GM12878 (cell line): ENCODE results near the gene CD9. TPM values are rescaled to one million over a fixed set of nuclear protein-coding genes. Genes with fewer than 3 reads are reported as not detected.
A peak's percentile ranks its signal among the peaks of the same experiment; 100 is the strongest.

Experiments used
- ATAC-seq: fragments of 200-7000 bp; cut with Tn5 transposase; 3 replicates; pipeline ENCODE4 v1.9.1; 2020; ENCODE audit warnings: mild to moderate bottlenecking, moderate library complexity
- BruUV-seq: library from RNA; stranded (reverse); fragments of 400-500 nt; replicated peaks from 2 replicates; lab custom pipeline; 2021; lab: Mats Ljungman, UMichigan
- CTCF ChIA-PET: fragments of 300-600 bp; sonication (Branson Sonifier 250); formaldehyde crosslinking; extraction: SDS; loops from one replicate; lab custom pipeline; 2021; ENCODE audit warnings: inconsistent platforms; lab: Yijun Ruan, JAX
- POLR2A ChIA-PET: fragments of 350-600 bp; formaldehyde crosslinking; extraction: SDS; loops from one replicate; lab custom pipeline; 2021; ENCODE audit warnings: inconsistent platforms; lab: Charles Lee
- RAD21 ChIA-PET: fragments of 300-600 bp; sonication (Branson Sonifier 250); formaldehyde crosslinking; loops from one replicate; lab custom pipeline; 2023; ENCODE audit warnings: antibody characterized with exemption; ENCODE audit not compliant: unreplicated experiment; lab: Charles Lee
- SMC1A ChIA-PET: fragments of 300-600 bp; sonication (Branson Sonifier 250); formaldehyde crosslinking; loops from one replicate; lab custom pipeline; 2023; ENCODE audit not compliant: unreplicated experiment, uncharacterized antibody; lab: Charles Lee
- DNase-seq: peaks from one replicate; pipeline ENCODE4 v3.0.0-alpha.2; 2011; ENCODE audit warnings: low read depth, low spot score
- FAIRE-seq: peaks from 3 replicates; lab custom pipeline; 2011; peaks lifted over from hg19 to GRCh38; lab: Jason Lieb, UNC
- H2AFZ ChIP-seq: 2 replicates; pipeline ENCODE4 v1.6.0; 2011; ENCODE audit warnings: low read depth, low read length, control low read depth; ENCODE audit not compliant: control insufficient read depth
- H3K27ac ChIP-seq: 2 replicates; pipeline ENCODE4 v1.5.1; 2011; ENCODE audit warnings: control low read depth; ENCODE audit not compliant: control insufficient read depth, insufficient read depth
- H3K27me3 ChIP-seq, 2 experiments: replicated peaks in 1 of 2; 2 replicates each; pipeline versions ENCODE4 v1.6.0 to v1.6.1; 2011; ENCODE audit warnings: low read length in 1 of 2; ENCODE audit not compliant: control insufficient read depth in 2 of 2, insufficient read depth in 2 of 2
- H3K36me3 ChIP-seq, 2 experiments: 2 replicates each; pipeline ENCODE4 v1.5.1; 2011; ENCODE audit warnings: low read length in 1 of 2; ENCODE audit not compliant: control insufficient read depth in 2 of 2, insufficient read depth in 2 of 2
- H3K4me1 ChIP-seq: 2 replicates; pipeline ENCODE4 v1.6.1; 2011; ENCODE audit warnings: mild to moderate bottlenecking, low read length, moderate library complexity, mixed read lengths; ENCODE audit not compliant: control insufficient read depth, insufficient read depth
- H3K4me2 ChIP-seq: 2 replicates; pipeline ENCODE4 v1.6.0; 2011; ENCODE audit warnings: control low read depth; ENCODE audit not compliant: control insufficient read depth, insufficient read depth
- H3K4me3 ChIP-seq: fragments of 200-600 bp; sonication (generic); 2 replicates; pipeline ENCODE4 v1.5.1; 2016
- H3K79me2 ChIP-seq: 2 replicates; pipeline ENCODE4 v1.6.0; 2011; ENCODE audit warnings: low read length; ENCODE audit not compliant: control insufficient read depth, insufficient read depth
- H3K9ac ChIP-seq: 2 replicates; pipeline ENCODE4 v1.8.0; 2011; ENCODE audit warnings: low read length, control low read depth, mixed read lengths; ENCODE audit not compliant: control insufficient read depth, insufficient read depth
- H3K9me3 ChIP-seq: replicated peaks from 3 replicates; pipeline ENCODE4 v1.5.1; 2011; ENCODE audit warnings: mild to moderate bottlenecking, low read length; ENCODE audit not compliant: control insufficient read depth, insufficient read depth
- H4K20me1 ChIP-seq: 2 replicates; pipeline ENCODE4 v1.6.0; 2011; ENCODE audit not compliant: control insufficient read depth, insufficient read depth
- ATF7 ChIP-seq: fragments of 450-650 bp; IDR thresholded peaks from 2 replicates; pipeline ENCODE4 v1.6.1; 2016; ENCODE audit warnings: low read depth, mild to moderate bottlenecking
- PKNOX1 ChIP-seq: fragments of 450-650 bp; IDR thresholded peaks from 2 replicates; pipeline ENCODE4 v1.6.1; 2016; ENCODE audit warnings: mild to moderate bottlenecking
- POU2F2 ChIP-seq: IDR thresholded peaks from 3 replicates; pipeline ENCODE4 v1.6.1; 2011; ENCODE audit warnings: low read depth, mild to moderate bottlenecking, low read length, borderline replicate concordance
- RUNX3 ChIP-seq: IDR thresholded peaks from 2 replicates; pipeline ENCODE4 v1.6.1; 2012; ENCODE audit warnings: low read length, inconsistent platforms
- WRNIP1 ChIP-seq: IDR thresholded peaks from 2 replicates; pipeline ENCODE4 v1.6.1; 2011; ENCODE audit warnings: low read depth, low read length, improper control_type of control experiment, borderline replicate concordance
- WGBS: methylation state at CpG from one replicate; pipeline ENCODE4 v1.1.6; 2016; ENCODE audit warnings: low lambda C conversion rate; ENCODE audit not compliant: insufficient replicate concordance, insufficient coverage; ENCODE audit errors: missing lambda C conversion rate; 5-methylcytosine and 5-hydroxymethylcytosine counted together
- in situ Hi-C: fragments of 300-500 bp; cut with MboI; formaldehyde crosslinking; loops from 9 replicates; pipeline ENCODE4 v1.14.3; 2018; ENCODE audit warnings: mixed read lengths
- intact Hi-C: fragments of 100-400 bp; cut with micrococcal nuclease; formaldehyde crosslinking; loops from one replicate; pipeline ENCODE4 v1.14.2; 2022; ENCODE audit not compliant: unreplicated experiment
- polyA plus RNA-seq, 11 experiments: library from polyadenylated mRNA; depleted of rRNA in 4 of 11; unstranded in 6 of 11; stranded (reverse) in 5 of 11; fragments of >200 nt; fragmentation: Nextera tagmentation in 4 of 11; fragmentation: Illumina TruSeq in 1 of 11; extraction: Ambion mirVana in 4 of 11; extraction: Trizol in 1 of 11; gene quantifications; 1 replicate in 1 of 11; 2 replicates in 10 of 11; pipeline versions ENCODE4 v1.2.1 to v1.2.3, GENCODE V29; 2011 to 2016; ENCODE audit warnings: inconsistent platforms in 2 of 11, missing spikeins in 2 of 11, low read depth in 1 of 11
- total RNA-seq, 4 experiments: library from RNA; depleted of rRNA in 3 of 4; stranded (reverse); fragments of >200 nt in 3 of 4; fragmentation: Illumina TruSeq in 1 of 4; extraction: Trizol in 1 of 4; gene quantifications; 2 replicates each; pipeline versions ENCODE4 v1.2.1 to v1.2.3, GENCODE V29; 2013 to 2021

The CD9 gene
- total and polyA plus RNA-seq, 10 of the 15 experiments (the other 5 are each of a cell fraction or from before 2014, with no cell fraction given), result 4.8 to 29.9 (median 9.7) TPM

GRCh38 chr12:6193853-6194815, 6.1 kb upstream of the CD9 start:
- Histone ChIP-seq H2AFZ (no peak overlapping the region), H3K4me2 (no peak overlapping the region)
- intact Hi-C loops, result loop anchor here (2.0 kb wide), 1 partner anchor 131 kb away; no protein-coding TSS in a partner anchor
- ATAC-seq, result peak; percentile 67
- SMC1A ChIA-PET, result interaction anchor here (0.7 to 3.2 kb wide), 8 partner anchors 9 to 90 kb away, joined by 3 to 47 read pairs (median 9); no protein-coding TSS in a partner anchor
- TF ChIP-seq WRNIP1 (no peak), PKNOX1 (peak; percentile 81), RUNX3 (no peak), ATF7 (0 out of 2 replicates have a peak, but pooled peaks have one; percentile 24), POU2F2 (no peak)
- TF ChIP-seq, all 136 proteins: peak for 2
- POLR2A ChIA-PET, result interaction anchor here (0.6 to 2.7 kb wide), 3 partner anchors 25 to 84 kb away, joined by 3 to 9 read pairs (median 3); no protein-coding TSS in a partner anchor
- no peaks in the 10 kb centered on the region for H3K79me2 ChIP-seq
- no peaks in the 10 kb centered on the region for H3K9me3 ChIP-seq
- DNase-seq, result no peak
- CTCF ChIA-PET, result interaction anchor here (0.6 to 21.0 kb wide), 15 partner anchors 10 to 206 kb away, joined by 3 to 401 read pairs (median 7); no protein-coding TSS in a partner anchor
- BruUV-seq, result no TSS peak
- no peak overlapping the region for H3K4me3 ChIP-seq
- FAIRE-seq, result no peak
- no peak overlapping the region for H3K27ac ChIP-seq
- no peaks in the 10 kb centered on the region for H3K4me1 ChIP-seq
- H3K9ac ChIP-seq, result no peak overlapping the region
- RAD21 ChIA-PET, result interaction anchor here (0.7 to 17.5 kb wide), 5 partner anchors 26 to 129 kb away, joined by 4 to 304 read pairs (median 6); no protein-coding TSS in a partner anchor
- H3K36me3 ChIP-seq, result no peaks in the 10 kb centered on the region
- 31% methylated on average over 19 of the region's 19 CpGs for WGBS
- H3K27me3 ChIP-seq, result peaks cover 2 to 5% of the 10 kb centered on the region in 2 experiments; a peak in 3 of 4 replicates
- in situ Hi-C loops, result loop anchor here (5.0 kb wide), 1 partner anchor 83 kb away; no protein-coding TSS in a partner anchor
- no peaks in the 10 kb centered on the region for H4K20me1 ChIP-seq
